A549 (cell line): ENCODE data around the gene REEP6.

Source experiments
- CTCF ChIP-seq: fragments of >200 bp; sonication (Bioruptor Twin); formaldehyde crosslinking; IDR thresholded peaks from 3 replicates; pipeline ENCODE4 v1.5.1; 2016
- ZNF302 ChIP-seq: fragments of 250-450 bp; sonication (Bioruptor Pico); IDR thresholded peaks from 2 replicates; pipeline ENCODE4 v1.9.0; 2021; ENCODE audit warnings: inconsistent platforms, mild to moderate bottlenecking, moderate library complexity

- no peak for TF ChIP-seq CTCF
- no peak for TF ChIP-seq ZNF302 (CRISPR knock-in tag)
Measured at GRCh38 chr19:1486720-1487575, 4.0 kb upstream of the REEP6 start.
